Measurements from ENCODE around the gene F2RL1.
A peak's percentile ranks its signal among the peaks of the same experiment; 100 is the strongest.
"Not testable (repeated sequence)": the region's sequence is repeated elsewhere in the genome, so short reads cannot be mapped to it uniquely, and the experiment has no call there.

The F2RL1 gene

DNA sequence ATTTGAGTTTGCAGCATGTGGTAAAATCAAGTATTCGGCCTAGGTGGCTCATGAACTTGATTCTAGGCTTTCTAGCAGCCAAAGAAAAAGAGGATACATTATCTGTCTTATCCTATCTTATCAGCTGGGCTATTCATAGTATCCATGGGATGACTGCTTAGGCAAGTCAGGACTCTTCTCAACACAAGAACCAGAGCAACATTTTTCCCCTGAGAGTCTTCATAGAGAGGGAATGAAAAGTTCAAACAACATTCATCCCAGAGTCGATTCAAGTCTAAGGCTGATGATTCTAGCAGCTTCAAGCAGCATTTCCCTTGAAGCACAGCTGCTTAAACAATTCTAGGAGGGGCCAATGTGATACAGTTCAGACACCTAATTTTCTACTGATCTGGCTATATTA is 33.9 kb downstream of the F2RL1 start:
- FAIRE-seq: no peak

DNA sequence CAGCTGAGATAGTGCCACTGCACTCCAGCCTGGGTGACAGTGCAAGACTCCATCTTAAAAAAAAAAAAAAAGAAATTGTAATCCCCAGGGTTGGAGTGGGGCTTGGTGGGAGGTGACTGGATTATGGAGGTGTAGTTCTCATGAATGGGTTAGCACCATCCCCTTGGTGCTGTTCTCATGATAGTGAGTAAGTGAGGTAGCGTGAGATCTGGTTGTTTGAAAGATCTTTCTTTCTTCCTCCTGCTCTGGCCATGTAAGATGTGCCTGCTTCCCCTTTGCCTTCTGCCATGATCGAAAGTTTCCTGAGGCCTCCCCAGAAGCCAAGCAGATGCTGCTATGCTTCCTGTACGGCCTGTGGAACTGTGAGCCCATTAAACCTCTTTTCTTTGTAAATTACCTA is 34.9 kb downstream of the F2RL1 start:
- FAIRE-seq: not testable (repeated sequence)

DNA sequence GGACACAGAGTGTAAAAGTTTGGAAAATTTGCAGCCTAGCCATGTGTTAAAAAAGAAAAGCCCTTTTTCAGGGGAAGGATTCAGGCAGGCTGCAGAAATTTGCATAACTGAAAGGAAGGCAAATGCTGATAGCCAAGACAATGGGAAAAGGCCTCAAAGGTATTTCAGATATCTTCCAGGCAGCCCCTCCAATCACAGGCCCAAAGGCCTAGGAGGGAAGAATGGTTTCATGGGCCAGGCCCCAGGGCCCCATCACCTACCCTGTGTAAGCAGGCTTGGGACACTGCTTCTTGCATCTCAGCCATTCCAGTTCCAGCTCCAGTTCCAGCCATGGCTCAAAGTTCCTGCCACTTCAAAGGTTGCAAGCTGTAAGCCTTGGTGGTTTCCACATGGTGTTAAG is 35.8 kb downstream of the F2RL1 start:
- no peak for FAIRE-seq

DNA sequence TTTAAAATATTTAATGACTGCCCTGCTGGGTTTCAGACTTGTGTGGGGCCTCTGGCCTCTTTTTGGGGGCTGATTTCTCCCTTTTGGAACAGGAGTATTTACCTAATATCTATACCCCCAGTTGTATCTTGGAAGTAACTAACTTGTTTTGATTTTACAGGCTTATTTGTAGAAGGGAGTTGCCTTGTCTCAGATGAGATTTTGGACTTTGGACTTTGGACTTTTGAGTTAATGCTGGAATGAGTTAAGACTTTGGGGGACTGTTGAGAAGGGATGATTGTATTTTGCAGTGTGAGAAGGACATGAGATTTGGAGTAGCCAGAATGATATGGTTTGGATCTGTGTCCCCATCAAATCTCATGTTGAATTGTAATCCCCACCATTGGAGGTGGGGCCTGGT is 36.7 kb downstream of the F2RL1 start:
- FAIRE-seq: not testable (repeated sequence)

DNA sequence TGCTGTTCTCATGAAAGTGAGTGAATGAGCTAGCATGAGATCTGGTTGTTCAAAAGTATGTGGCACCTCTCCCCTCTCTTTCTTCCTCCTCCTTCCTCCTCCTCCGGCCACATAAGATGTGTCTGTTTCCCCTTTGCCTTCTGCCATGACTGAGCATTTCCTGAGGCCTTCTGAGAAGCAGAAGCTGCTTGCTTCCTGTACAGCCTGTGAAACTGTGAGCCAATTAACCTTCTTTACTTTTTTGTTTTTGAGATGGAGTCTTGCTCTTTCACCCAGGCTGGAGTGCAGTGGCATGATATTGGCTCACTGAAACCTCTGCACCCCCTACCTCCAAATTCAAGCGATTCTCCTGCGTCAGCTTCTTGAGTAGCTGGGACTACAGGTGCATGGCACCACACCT is 37.1 kb downstream of the F2RL1 start:
- no peak for FAIRE-seq

DNA sequence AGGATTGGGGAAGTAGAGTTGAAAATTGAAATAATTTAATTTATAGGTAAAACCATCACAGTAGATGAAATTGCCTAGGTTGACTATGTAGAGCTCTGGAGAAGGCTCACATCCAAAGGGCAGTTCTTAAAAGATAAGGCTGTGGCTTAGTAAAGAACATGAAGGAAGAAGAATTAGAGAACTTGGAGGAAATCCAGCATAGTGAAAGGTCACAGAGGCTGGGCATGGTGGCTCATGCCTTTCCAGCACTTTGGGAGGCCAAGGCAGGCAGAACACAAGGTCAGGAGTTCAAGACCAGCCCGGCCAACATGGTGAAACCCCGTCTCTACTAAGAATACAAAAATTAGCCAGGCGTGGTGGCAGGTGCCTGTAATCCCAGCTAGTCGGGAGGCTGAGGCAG is 38.0 kb downstream of the F2RL1 start:
- not testable (repeated sequence) for FAIRE-seq

DNA sequence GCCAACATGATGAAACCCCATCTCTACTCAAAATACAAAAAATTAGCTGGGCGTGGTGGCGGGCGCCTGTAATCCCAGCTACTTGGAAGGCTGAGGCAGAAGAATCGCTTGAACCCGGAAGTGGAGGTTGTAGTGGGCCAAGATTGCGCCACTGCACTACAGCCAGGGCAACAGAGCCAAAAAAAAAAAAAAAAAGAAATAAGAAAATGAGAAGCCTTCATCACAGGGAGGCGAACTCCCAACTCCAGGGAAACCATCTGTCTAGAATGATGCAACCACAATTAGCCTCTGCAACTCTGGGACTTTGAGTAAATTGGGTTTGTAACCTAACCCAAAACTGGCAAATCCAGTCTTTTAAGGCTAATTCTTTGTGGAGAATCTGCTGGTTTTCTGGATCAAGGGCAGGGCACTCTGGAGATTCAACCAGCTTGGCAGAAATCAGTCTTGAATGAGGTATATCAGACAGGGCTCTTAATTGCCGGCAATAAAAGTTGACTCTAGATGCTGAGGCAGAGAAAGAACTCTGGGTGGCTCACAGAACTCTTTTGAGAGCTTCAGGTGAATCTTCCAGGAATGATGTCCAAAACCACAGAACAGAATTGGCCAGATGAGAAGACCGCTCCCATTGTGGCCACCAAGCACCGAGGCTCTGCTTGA is 40.9 kb downstream of the F2RL1 start:
- FAIRE-seq: no peak

DNA sequence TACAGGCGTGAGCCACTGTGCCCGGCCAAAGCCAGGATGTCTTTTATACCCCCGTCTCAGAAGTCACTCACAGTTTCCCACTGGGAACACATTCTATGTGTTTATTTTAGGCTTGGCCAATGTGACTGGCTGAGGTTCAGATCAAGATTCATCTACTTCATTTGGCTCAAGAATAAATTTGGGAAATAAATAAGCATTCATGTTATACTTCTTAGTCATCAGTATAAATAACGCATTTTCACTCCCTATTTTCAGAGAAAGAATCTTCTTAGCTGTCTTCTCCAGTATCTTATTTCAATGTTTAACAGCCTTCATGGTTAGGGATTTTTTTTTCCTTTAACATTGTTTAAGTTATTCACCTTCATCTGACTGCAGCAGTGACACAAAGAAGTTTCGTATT is 42.8 kb downstream of the F2RL1 start:
- FAIRE-seq: no peak

DNA sequence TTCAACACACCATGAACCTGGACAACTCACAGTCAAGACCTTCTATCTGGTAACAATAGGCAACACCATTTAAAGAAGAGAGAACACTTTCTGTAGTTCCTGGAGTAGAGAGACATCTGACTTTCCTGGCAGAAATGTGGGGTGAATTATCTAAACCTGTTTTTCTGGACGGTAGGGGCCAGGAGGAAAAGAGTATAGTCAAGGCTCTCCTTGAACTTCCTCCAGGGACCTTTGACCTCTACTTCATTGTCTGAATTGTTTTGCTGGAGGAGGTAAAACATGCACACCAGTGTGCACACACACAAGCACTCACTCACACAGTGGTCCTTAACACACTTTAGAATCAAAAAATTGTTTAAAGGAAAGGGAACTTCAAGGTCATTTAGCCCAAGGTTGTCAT is 44.2 kb downstream of the F2RL1 start:
- FAIRE-seq: no peak

DNA sequence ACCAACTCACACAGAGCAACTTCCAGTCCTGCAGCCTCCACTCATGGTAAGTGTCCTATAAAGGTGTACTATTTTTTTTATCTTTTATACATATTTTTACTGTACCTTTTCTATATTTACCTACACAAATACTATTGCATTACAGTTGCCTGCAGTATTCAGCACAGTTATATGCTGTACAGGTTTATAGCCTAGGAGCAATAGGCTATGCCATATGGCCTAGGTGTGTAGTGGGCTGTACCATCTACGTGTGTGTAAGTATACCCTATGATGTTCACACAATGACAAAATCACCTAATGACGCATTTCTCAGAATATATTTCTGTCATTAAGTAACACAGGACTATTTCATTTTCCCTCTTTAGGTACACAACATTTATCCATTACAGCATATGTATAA is 47.7 kb downstream of the F2RL1 start:
- FAIRE-seq: no peak

DNA sequence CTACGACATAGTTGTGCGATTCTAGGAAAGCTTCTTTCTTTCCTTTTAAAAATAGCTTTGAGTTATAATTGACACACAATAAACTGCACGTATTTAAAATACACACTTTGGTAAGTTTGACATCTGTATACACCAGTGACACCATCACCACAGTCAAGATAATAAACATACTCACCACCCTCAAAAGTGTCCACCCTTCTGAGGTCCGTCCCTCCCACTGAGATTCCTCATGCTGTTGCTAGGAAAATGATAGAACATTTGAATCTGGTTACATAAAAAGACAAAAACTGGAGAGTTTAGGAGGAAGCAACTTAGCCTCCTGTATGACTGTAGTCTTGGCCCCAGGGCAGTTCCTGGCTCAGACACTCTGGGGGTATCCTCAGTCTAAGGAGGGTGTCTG is 48.2 kb downstream of the F2RL1 start:
- FAIRE-seq: no peak

DNA sequence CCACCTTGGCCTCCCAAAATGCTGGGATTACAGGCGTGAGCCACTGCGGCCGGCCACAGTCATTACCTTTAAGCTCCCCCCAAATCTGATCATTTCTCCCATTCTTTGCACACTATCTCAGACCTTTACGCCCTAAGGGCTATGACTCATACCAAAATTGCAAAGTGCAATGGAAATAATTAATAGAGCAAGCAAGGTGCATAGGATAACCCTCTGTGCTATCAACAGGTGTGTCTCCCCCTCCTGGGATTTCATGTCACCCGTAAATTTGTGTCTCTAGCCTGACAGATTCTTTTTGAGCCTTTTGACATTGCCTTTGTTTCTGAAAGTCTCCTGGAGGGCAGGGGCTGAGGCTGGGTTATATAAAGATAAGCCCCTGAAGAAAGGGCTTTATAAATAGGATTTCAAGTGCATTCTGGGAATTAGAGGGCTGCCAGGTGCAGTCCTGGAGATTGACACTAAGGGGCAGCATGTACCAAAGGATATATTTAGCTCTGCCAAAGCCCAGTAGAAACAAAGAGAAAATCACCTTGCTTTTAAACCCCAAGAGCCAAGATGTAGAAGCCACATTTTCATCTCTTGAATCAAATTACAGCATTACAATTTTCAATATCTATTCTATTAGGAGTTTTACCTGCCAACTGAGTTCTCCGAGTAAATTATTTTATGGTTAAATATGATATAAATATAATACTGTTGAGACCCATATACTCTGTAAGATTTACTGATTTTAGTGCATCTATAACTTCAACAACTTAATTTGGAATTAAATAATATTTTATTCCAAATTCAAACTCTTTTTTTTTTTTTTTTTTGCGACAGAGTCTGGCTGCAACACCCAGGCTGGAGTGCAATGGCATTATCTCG is 49.2 kb downstream of the F2RL1 start:
- peak; percentile 93 for FAIRE-seq

DNA sequence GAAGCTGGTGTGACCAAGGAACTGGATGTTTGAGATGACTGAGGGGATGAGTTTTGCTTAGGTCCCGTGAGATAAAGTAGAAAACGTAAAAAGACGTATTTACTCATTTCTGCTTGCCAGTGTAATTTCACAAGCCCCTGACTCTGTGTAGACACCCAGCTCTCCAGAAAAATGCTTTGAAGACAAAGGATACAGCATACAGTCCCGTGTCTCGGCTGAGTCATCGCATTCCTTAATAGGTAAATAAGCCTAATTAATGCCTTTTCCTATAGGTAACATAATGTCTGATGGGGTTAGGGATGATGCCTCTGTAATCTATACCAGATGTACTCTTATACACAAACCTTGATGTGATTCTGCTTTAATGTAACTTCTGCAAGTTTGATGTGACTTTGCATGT is 51.2 kb downstream of the F2RL1 start:
- no peak for FAIRE-seq

DNA sequence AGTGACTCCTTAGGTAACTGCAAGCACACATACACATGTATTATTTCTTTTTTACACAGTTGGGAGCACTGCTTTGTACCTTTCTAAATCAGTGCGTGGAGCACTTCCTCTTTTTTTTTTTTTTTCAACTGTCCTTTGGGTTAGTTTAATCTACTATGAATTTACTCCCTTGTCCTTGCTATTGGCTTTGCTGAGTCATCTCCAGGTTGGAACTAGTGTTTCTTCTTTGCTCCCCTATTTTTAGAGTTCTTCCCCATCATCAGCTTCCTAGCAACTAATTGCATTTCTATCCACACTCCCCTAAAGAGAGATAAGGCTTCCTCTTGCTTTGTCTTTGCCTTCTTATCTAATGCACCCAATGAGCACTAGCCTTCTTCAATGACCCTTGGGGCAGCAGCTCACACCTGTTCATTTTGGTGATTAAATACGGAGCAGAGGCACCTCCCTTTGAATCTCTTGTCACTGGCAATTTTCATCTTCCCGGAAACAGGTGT is 55.3 kb downstream of the F2RL1 start:
- FAIRE-seq: no peak

Data from A204.1 (cell line).